K562 (cell line): Measurements from ENCODE around the gene ATXN2L. TPM values are rescaled to one million over a fixed set of nuclear protein-coding genes. Genes with fewer than 3 reads are reported as not detected.
A peak's percentile ranks its signal among the peaks of the same experiment; 100 is the strongest.

Experiments used
- MAZ ChIP-seq, 2 experiments: fragments of 450-650 bp in 1 of 2; sonication (generic) in 1 of 2; formaldehyde crosslinking; IDR thresholded peaks in 1 of 2; conservative IDR thresholded peaks in 1 of 2; 2 replicates each; pipeline versions ENCODE4 v1.4.0 to v1.5.0; 2020; ENCODE audit warnings: mild to moderate bottlenecking in 1 of 2, missing genetic modification reagents in 1 of 2
- NFYB ChIP-seq: IDR thresholded peaks from 2 replicates; pipeline ENCODE4 v1.6.1; 2011; ENCODE audit warnings: mild to moderate bottlenecking, moderate library complexity; ENCODE audit not compliant: insufficient read length; ENCODE audit errors: extremely low read depth
- PREB ChIP-seq: sonication (generic); formaldehyde crosslinking; IDR thresholded peaks from 2 replicates; pipeline ENCODE4 v1.8.1; 2023; ENCODE audit warnings: mild to moderate bottlenecking, missing genetic modification reagents
- RBBP5 ChIP-seq: fragments of 200-600 bp; sonication (generic); IDR thresholded peaks from 2 replicates; pipeline ENCODE4 v1.6.1; 2012; ENCODE audit warnings: borderline replicate concordance, mild to moderate bottlenecking, low read length, control low read depth, inconsistent platforms; ENCODE audit not compliant: insufficient read depth, poor library complexity, severe bottlenecking
- SIX5 ChIP-seq, 2 experiments: IDR thresholded peaks; 2 replicates each; pipeline ENCODE4 v1.6.1; 2011; ENCODE audit warnings: low read length in 2 of 2, borderline replicate concordance in 1 of 2, low read depth in 1 of 2, mild to moderate bottlenecking in 1 of 2, moderate library complexity in 1 of 2; ENCODE audit not compliant: insufficient read depth in 1 of 2
- SPI1 ChIP-seq: IDR thresholded peaks from 2 replicates; pipeline ENCODE4 v1.6.1; 2011; ENCODE audit warnings: low read depth, low read length, control low read depth, borderline replicate concordance
- SREBF2 ChIP-seq: sonication (generic); formaldehyde crosslinking; IDR thresholded peaks from 2 replicates; pipeline ENCODE4 v1.4.0; 2020; ENCODE audit warnings: mild to moderate bottlenecking, missing genetic modification reagents
- USF1 ChIP-seq: sonication (generic); formaldehyde crosslinking; IDR thresholded peaks from 2 replicates; pipeline ENCODE4 v1.9.0; 2022; ENCODE audit warnings: mild to moderate bottlenecking, missing genetic modification reagents
- VEZF1 ChIP-seq: fragments of 200-800 bp; sonication (Bioruptor generic); IDR thresholded peaks from 2 replicates; pipeline ENCODE4 v1.6.1; 2017; ENCODE audit warnings: missing genetic modification characterization, missing compliant biosample characterization
- ZBTB1 ChIP-seq: sonication (generic); formaldehyde crosslinking; IDR thresholded peaks from 2 replicates; pipeline ENCODE4 v1.8.1; 2023; ENCODE audit warnings: missing genetic modification reagents, low read depth, mild to moderate bottlenecking, borderline replicate concordance
- ZBTB43 ChIP-seq: sonication (generic); formaldehyde crosslinking; IDR thresholded peaks from 2 replicates; pipeline ENCODE4 v1.8.0; 2023; ENCODE audit warnings: mild to moderate bottlenecking, missing genetic modification reagents
- ZFP91 ChIP-seq: sonication (generic); formaldehyde crosslinking; IDR thresholded peaks from 2 replicates; pipeline ENCODE4 v1.8.0; 2022; ENCODE audit warnings: mild to moderate bottlenecking, missing genetic modification reagents
- ZNF12 ChIP-seq: sonication (generic); formaldehyde crosslinking; IDR thresholded peaks from 2 replicates; pipeline ENCODE4 v1.4.0; 2020; ENCODE audit warnings: mild to moderate bottlenecking, missing genetic modification reagents
- ZNF143 ChIP-seq: sonication (generic); formaldehyde crosslinking; IDR thresholded peaks from 2 replicates; pipeline ENCODE4 v1.9.0; 2022; ENCODE audit warnings: mild to moderate bottlenecking, missing genetic modification reagents
- ZNF518B ChIP-seq: fragments of 250-450 bp; sonication (Bioruptor Pico); IDR thresholded peaks from 2 replicates; pipeline ENCODE4 v1.5.0; 2021; ENCODE audit warnings: mild to moderate bottlenecking, moderate library complexity
- polyA plus RNA-seq, 8 experiments: library from polyadenylated mRNA; depleted of rRNA in 4 of 8; stranded (reverse) in 5 of 8; unstranded in 3 of 8; fragments of >200 nt; fragmentation: Nextera tagmentation in 2 of 8; fragmentation: Illumina TruSeq in 1 of 8; extraction: Ambion mirVana in 2 of 8; extraction: Trizol in 1 of 8; gene quantifications; 2 replicates each; pipeline versions ENCODE4 v1.2.1 to v1.2.3, GENCODE V29; 2011 to 2014; ENCODE audit warnings: inconsistent platforms in 1 of 8, missing spikeins in 1 of 8
- total RNA-seq, 7 experiments: library from RNA; depleted of rRNA in 6 of 7; stranded (reverse); fragments of >200 nt in 6 of 7; fragmentation: Illumina TruSeq in 2 of 7; extraction: Trizol in 2 of 7; gene quantifications; 2 replicates each; pipeline versions ENCODE4 v1.2.1 to v1.2.3, GENCODE V29; 2011 to 2021; ENCODE audit warnings: low replicate concordance in 1 of 7

Gene ATXN2L
- total and polyA plus RNA-seq, 9 of the 15 experiments (the other 6 are each of a cell fraction or from before 2014, with no cell fraction given), result 3.8 to 280 (median 37.2) TPM

GRCh38 chr16:28879841-28880588 is 57.2 kb downstream of the ATXN2L start (continued):
- peak; percentile 68 for TF ChIP-seq VEZF1
- TF ChIP-seq ZNF143 (CRISPR knock-in tag), result peak; percentile 62; the same call in 1 of the 2 replicates
- no peak for TF ChIP-seq SIX5 (IDR thresholded peaks at IDR 0.05; ENCODE audit: borderline replicate concordance in 1 of 2, insufficient read depth in 1 of 2, low read depth in 1 of 2, low read length in 2 of 2)
- TF ChIP-seq ZNF12, result peak; percentile 20
- peak; percentile 52 for TF ChIP-seq RBBP5
- peak; percentile 26; the same call in 1 of the 2 replicates for TF ChIP-seq ZBTB1 (CRISPR knock-in tag)
- peak; percentile 62 to 63; a peak in 3 of 4 replicates for TF ChIP-seq MAZ (CRISPR knock-in tag; conservative IDR thresholded peaks at IDR 0.05 in 1 of 2, IDR thresholded peaks at IDR 0.05 in 1 of 2)
- peak; percentile 78; the same call in 1 of the 2 replicates for TF ChIP-seq SREBF2 (CRISPR knock-in tag)
- no peak for TF ChIP-seq PREB (CRISPR knock-in tag)
- peak; percentile 95 for TF ChIP-seq NFYB
- TF ChIP-seq ZNF518B, result no peak
- no peak for TF ChIP-seq SPI1
- TF ChIP-seq ZBTB43 (CRISPR knock-in tag), result no peak
- TF ChIP-seq ZFP91 (CRISPR knock-in tag), result peak; percentile 20; the same call in 1 of the 2 replicates
- peak; percentile 59 for TF ChIP-seq USF1 (CRISPR knock-in tag)
